ENCODE measurements around the gene ENAH. TPM values are rescaled to one million over a fixed set of nuclear protein-coding genes. Genes with fewer than 3 reads are reported as not detected.

ENAH gene
- polyA plus RNA-seq, 1 of the 3 experiments (the other 2 are of a cell fraction) = 48.9 TPM

- TF ChIP-seq USF2 (IDR thresholded peaks at IDR 0.05; ENCODE audit: borderline replicate concordance, low read depth, low read length) = no peak
- TF ChIP-seq FOXJ3 (CRISPR knock-in tag; IDR thresholded peaks at IDR 0.05) = no peak
- no peak for TF ChIP-seq TCF12 (IDR thresholded peaks at IDR 0.05)
Observed at GRCh38 chr1:225485226-225485625, 167.7 kb downstream of the ENAH start (continued).

GRCh38 chr1:225484657-225485214 lies 168.2 kb downstream of the ENAH start:
- H3K9me3 ChIP-seq = no peaks in the 10 kb centered on the region
- TF ChIP-seq TEAD4 (IDR thresholded peaks at IDR 0.05; ENCODE audit: borderline replicate concordance, insufficient read depth) = no peak
- TF ChIP-seq POLR2AphosphoS5 (IDR thresholded peaks at IDR 0.05; ENCODE audit: low read depth, low read length) = no peak; the same call in 1 of the 2 replicates
- TF ChIP-seq USF1 (IDR thresholded peaks at IDR 0.05; ENCODE audit: borderline replicate concordance, low read depth) = no peak
- no peak for TF ChIP-seq YY1 (IDR thresholded peaks at IDR 0.05; ENCODE audit: low read depth)
- no peak for TF ChIP-seq GABPA (IDR thresholded peaks at IDR 0.05; ENCODE audit: low read depth)
- no peak for TF ChIP-seq FOSL2 (IDR thresholded peaks at IDR 0.05; ENCODE audit: borderline replicate concordance, low read depth)
- no peak for TF ChIP-seq TCF12 (IDR thresholded peaks at IDR 0.05)
- TF ChIP-seq MXI1 (IDR thresholded peaks at IDR 0.05; ENCODE audit: low read depth, low read length) = no peak
- no peak for TF ChIP-seq USF2 (IDR thresholded peaks at IDR 0.05; ENCODE audit: borderline replicate concordance, low read depth, low read length)
- no peak for TF ChIP-seq RFX5 (IDR thresholded peaks at IDR 0.05; ENCODE audit: low read length)
- TF ChIP-seq JUND (IDR thresholded peaks at IDR 0.05) = no peak
- no peak for TF ChIP-seq MAX (IDR thresholded peaks at IDR 0.05; ENCODE audit: low read depth)
- TF ChIP-seq FOXJ3 (CRISPR knock-in tag; IDR thresholded peaks at IDR 0.05) = no peak
- TF ChIP-seq NRF1 (IDR thresholded peaks at IDR 0.05; ENCODE audit: low read depth, low read length) = no peak
- TF ChIP-seq NFIC (IDR thresholded peaks at IDR 0.05; ENCODE audit: borderline replicate concordance) = no peak
- TF ChIP-seq SIN3A (IDR thresholded peaks at IDR 0.05; ENCODE audit: borderline replicate concordance, low read depth, low read length) = no peak
- no peak for TF ChIP-seq GATA2 (CRISPR knock-in tag; IDR thresholded peaks at IDR 0.05)
- no peak for TF ChIP-seq SMC3 (IDR thresholded peaks at IDR 0.05; ENCODE audit: low read depth, low read length)
- TF ChIP-seq REST (IDR thresholded peaks at IDR 0.05; ENCODE audit: low read depth, low read length) = no peak
- H3K79me2 ChIP-seq (ENCODE audit: insufficient read depth) = no peaks in the 10 kb centered on the region
- H2AFZ ChIP-seq (ENCODE audit: low read depth) = no peak overlapping the region
- H3K9me2 ChIP-seq = no peaks in the 10 kb centered on the region
- DNase-seq = no peak
- no peak overlapping the region for H3K9ac ChIP-seq
- 81% methylated on average over 10 of the region's 10 CpGs for WGBS (ENCODE audit: low lambda C conversion rate)
- no peak overlapping the region for H3K4me3 ChIP-seq (ENCODE audit: low read depth in 2 of 2, low read length in 1 of 2)
- POLR2A ChIA-PET = no interaction called here
- H3K36me3 ChIP-seq (replicated peaks in 1 of 2; ENCODE audit: control insufficient read depth in 1 of 2, insufficient read depth in 2 of 2, low read length in 1 of 2) = peaks cover 0 to 11% of the 10 kb centered on the region in 2 experiments
- no peak overlapping the region for H3K4me2 ChIP-seq
- no peaks in the 10 kb centered on the region for H4K20me1 ChIP-seq (ENCODE audit: insufficient read depth)
- H3F3A ChIP-seq (replicated peaks; ENCODE audit: insufficient read depth) = peaks cover 18% of the 10 kb centered on the region
- H3K27me3 ChIP-seq (ENCODE audit: insufficient read depth) = no peaks in the 10 kb centered on the region
- peaks cover 0 to 6% of the 10 kb centered on the region in 2 experiments; a peak in 2 of 4 replicates for H3K4me1 ChIP-seq (ENCODE audit: control insufficient read depth in 1 of 2, insufficient read depth in 2 of 2, low read depth in 1 of 2, low read length in 1 of 2)
- no peak overlapping the region for H3K27ac ChIP-seq (ENCODE audit: low read depth in 2 of 2, low read length in 1 of 2)
- CTCF ChIA-PET = interaction anchor here (0.8 to 19.4 kb wide), 8 partner anchors 9 to 502 kb away, joined by 3 to 473 read pairs (median 6); partner anchors contain the start of gene SRP9
